Trophoblast cell (in vitro differentiated cells and primary cell): Measurements from ENCODE around the gene ASIC4.

Source experiments
- DNase-seq, 2 donors: peaks; one replicate each; pipeline ENCODE4 v3.0.0-alpha.2; 2016
- H2AFZ ChIP-seq: 2 replicates; pipeline ENCODE4 v1.6.1; 2013; ENCODE audit warnings: low read length, moderate library complexity, mild to moderate bottlenecking; ENCODE audit not compliant: insufficient read depth, poor library complexity
- H2AK5ac ChIP-seq: 2 replicates; pipeline ENCODE4 v1.6.1; 2013; ENCODE audit warnings: mild to moderate bottlenecking, low read length
- H2BK120ac ChIP-seq: 2 replicates; pipeline ENCODE4 v1.6.1; 2013; ENCODE audit warnings: low read length, mild to moderate bottlenecking, moderate library complexity; ENCODE audit not compliant: insufficient read depth, poor library complexity
- H2BK12ac ChIP-seq: 2 replicates; pipeline ENCODE4 v1.6.1; 2013; ENCODE audit warnings: mild to moderate bottlenecking, low read length, moderate library complexity
- H2BK5ac ChIP-seq: 2 replicates; pipeline ENCODE4 v1.6.1; 2013; ENCODE audit warnings: low read length, low read depth, moderate library complexity, mild to moderate bottlenecking; ENCODE audit not compliant: poor library complexity
- H3K14ac ChIP-seq: 2 replicates; pipeline ENCODE4 v1.6.1; 2013; ENCODE audit warnings: mild to moderate bottlenecking, low read length
- H3K18ac ChIP-seq: 2 replicates; pipeline ENCODE4 v1.6.1; 2013; ENCODE audit warnings: mild to moderate bottlenecking, low read length
- H3K23ac ChIP-seq: 2 replicates; pipeline ENCODE4 v1.6.1; 2013; ENCODE audit warnings: low read length
- H3K27ac ChIP-seq: 2 replicates; pipeline ENCODE4 v1.5.1; 2013; ENCODE audit warnings: low read depth, mild to moderate bottlenecking, inconsistent platforms, low read length, moderate library complexity
- H3K27me3 ChIP-seq: 2 replicates; pipeline ENCODE4 v1.6.1; 2013; ENCODE audit warnings: inconsistent platforms, mild to moderate bottlenecking, low read length, moderate library complexity; ENCODE audit not compliant: insufficient read depth
- H3K36me3 ChIP-seq, 2 experiments: 1 replicate in 1 of 2; 2 replicates in 1 of 2; pipeline ENCODE4 v1.6.1; 2013; ENCODE audit warnings: low read length in 2 of 2, mild to moderate bottlenecking in 2 of 2, moderate library complexity in 1 of 2; ENCODE audit not compliant: insufficient read depth in 2 of 2, control insufficient read depth in 1 of 2
- H3K4ac ChIP-seq: 2 replicates; pipeline ENCODE4 v1.6.1; 2013; ENCODE audit warnings: low read depth, mild to moderate bottlenecking, low read length, moderate library complexity
- H3K4me1 ChIP-seq, 2 experiments: 1 replicate in 1 of 2; 2 replicates in 1 of 2; pipeline ENCODE4 v1.6.1; 2013; ENCODE audit warnings: low read length in 2 of 2, mild to moderate bottlenecking in 2 of 2, moderate library complexity in 1 of 2; ENCODE audit not compliant: insufficient read depth in 2 of 2, control insufficient read depth in 1 of 2
- H3K4me2 ChIP-seq: 2 replicates; pipeline ENCODE4 v1.6.1; 2013; ENCODE audit warnings: inconsistent platforms, mild to moderate bottlenecking, low read length, moderate library complexity
- H3K4me3 ChIP-seq: 2 replicates; pipeline ENCODE4 v1.5.1; 2013; ENCODE audit warnings: mild to moderate bottlenecking, low read depth, low read length, inconsistent platforms
- H3K79me1 ChIP-seq: one replicate; pipeline ENCODE4 v1.6.1; 2013; ENCODE audit warnings: low read length
- H3K79me2 ChIP-seq: 2 replicates; pipeline ENCODE4 v1.6.1; 2013; ENCODE audit warnings: low read length, mild to moderate bottlenecking; ENCODE audit not compliant: control insufficient read depth, insufficient read depth, poor library complexity
- H3K9ac ChIP-seq: 2 replicates; pipeline ENCODE4 v1.6.1; 2013; ENCODE audit warnings: mild to moderate bottlenecking, low read length
- H3K9me3 ChIP-seq: 2 replicates; pipeline ENCODE4 v1.6.1; 2013; ENCODE audit warnings: low read depth, mild to moderate bottlenecking, control low read depth, inconsistent platforms, low read length; ENCODE audit not compliant: insufficient read depth
- H4K12ac ChIP-seq: 2 replicates; pipeline ENCODE4 v1.6.1; 2013; ENCODE audit warnings: low read depth, mild to moderate bottlenecking, low read length, moderate library complexity
- H4K8ac ChIP-seq: 2 replicates; pipeline ENCODE4 v1.6.1; 2013; ENCODE audit warnings: low read depth, mild to moderate bottlenecking, low read length, moderate library complexity
- H4K91ac ChIP-seq: one replicate; pipeline ENCODE4 v1.6.1; 2013; ENCODE audit warnings: low read depth, mild to moderate bottlenecking, low read length, moderate library complexity
- WGBS: extraction: QIAGEN DNeasy Blood & Tissue Kit; methylation state at CpG from one replicate; pipeline ENCODE4 v1.1.7; 2013; ENCODE audit warnings: missing lambda C conversion rate; ENCODE audit not compliant: insufficient read length, insufficient coverage; ENCODE audit errors: extremely low coverage; 5-methylcytosine and 5-hydroxymethylcytosine counted together

ASIC4 gene

DNA sequence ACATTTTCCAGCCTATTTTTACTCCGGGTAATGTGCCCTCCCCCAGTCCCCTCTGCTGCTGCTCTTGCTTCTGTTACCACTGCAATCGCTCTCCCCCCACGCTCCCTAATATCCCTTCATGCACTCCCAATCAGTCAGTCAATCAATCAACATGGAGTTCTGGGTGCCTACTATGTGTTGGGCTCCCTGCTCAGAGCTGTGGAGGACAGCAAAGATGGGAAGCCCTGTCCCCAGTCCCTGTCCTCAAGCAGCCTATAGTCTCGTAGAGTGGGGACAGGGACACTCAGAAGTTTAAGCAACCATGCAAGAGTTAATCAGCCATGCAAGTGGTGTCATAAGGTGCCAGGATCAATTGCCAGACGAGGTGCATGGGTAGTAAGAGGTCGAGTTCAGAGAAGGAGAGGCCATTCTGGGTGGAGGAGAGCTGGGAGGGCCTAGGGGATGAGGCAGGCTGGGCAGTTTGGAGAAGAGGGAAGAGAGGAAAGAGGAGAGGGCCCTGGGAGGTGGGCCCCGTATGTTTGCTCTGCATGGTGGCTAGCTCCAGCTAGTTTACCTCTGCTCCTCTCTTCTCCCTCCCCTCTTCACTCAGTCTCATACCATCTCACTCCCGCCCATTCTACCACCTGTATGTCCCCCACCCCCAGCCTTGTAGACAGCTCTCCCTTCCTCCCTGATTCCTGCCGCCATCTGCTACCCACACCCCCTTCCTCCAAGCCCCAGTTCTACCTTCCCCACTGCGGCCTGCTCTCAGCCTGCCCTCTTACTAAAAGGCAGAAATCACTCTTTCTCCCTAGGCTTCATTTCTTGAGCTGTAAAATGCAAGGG lies 3.9 kb downstream of the ASIC4 start:
- Histone ChIP-seq H3K27ac (no peak overlapping the region), H3K79me2 (no peaks in the 10 kb centered on the region), H3K79me1 (no peaks in the 10 kb centered on the region), H3K4ac (no peak overlapping the region), H3K27me3 (peaks cover 35% of the 10 kb centered on the region), H4K8ac (no peak overlapping the region), H2BK120ac (no peak overlapping the region), H4K91ac (no peak overlapping the region), H3K36me3 (no peaks in the 10 kb centered on the region), H3K4me1 (peaks cover 0 to 2% of the 10 kb centered on the region in 2 experiments), H3K9me3 (peaks cover 6% of the 10 kb centered on the region), H3K9ac (no peak overlapping the region), H3K4me3 (no peak overlapping the region), H2BK5ac (no peak overlapping the region), H3K23ac (no peak overlapping the region), H4K12ac (no peak overlapping the region), H2AK5ac (no peak overlapping the region), H3K18ac (no peak overlapping the region), H2BK12ac (no peak overlapping the region), H2AFZ (no peak overlapping the region), H3K4me2 (no peak overlapping the region), H3K14ac (no peak overlapping the region)
- no CpG with 5 or more reads among the region's 10 CpGs for WGBS
- no peak for DNase-seq

DNA sequence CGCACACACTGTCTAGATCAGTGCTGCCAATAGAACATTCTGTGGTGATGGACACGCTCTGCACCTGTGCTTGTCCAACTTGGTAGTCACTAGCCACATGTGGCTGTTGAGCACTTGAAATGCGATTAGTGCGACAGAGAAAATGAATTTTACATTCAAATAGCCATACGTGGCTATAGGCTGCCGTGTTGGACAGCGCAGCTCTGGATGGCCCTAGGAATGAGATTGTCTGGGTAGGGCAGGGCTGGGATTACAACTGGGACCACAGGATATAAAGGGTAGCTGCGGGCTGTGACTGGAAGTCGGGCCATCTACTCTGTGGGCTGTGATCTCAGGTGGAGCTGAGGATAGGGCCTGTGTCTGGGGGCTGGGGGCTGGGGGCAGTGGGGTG lies 5.2 kb downstream of the ASIC4 start:
- Histone ChIP-seq H3K79me1 (no peaks in the 10 kb centered on the region), H2AFZ (no peak overlapping the region), H4K8ac (no peak overlapping the region), H4K12ac (no peak overlapping the region), H3K9ac (no peak overlapping the region), H3K4ac (no peak overlapping the region), H3K9me3 (peaks cover 8% of the 10 kb centered on the region), H4K91ac (no peak overlapping the region), H3K14ac (no peak overlapping the region), H3K23ac (no peak overlapping the region), H3K27me3 (peaks cover 31% of the 10 kb centered on the region), H3K4me2 (no peak overlapping the region), H2BK12ac (no peak overlapping the region), H3K4me1 (peaks cover 0 to 2% of the 10 kb centered on the region in 2 experiments), H3K79me2 (no peaks in the 10 kb centered on the region), H3K36me3 (no peaks in the 10 kb centered on the region), H2AK5ac (no peak overlapping the region), H3K18ac (no peak overlapping the region), H3K27ac (no peak overlapping the region), H2BK5ac (no peak overlapping the region), H2BK120ac (no peak overlapping the region), H3K4me3 (no peak overlapping the region)
- DNase-seq, result no peak
- no CpG with 5 or more reads among the region's 9 CpGs for WGBS

DNA sequence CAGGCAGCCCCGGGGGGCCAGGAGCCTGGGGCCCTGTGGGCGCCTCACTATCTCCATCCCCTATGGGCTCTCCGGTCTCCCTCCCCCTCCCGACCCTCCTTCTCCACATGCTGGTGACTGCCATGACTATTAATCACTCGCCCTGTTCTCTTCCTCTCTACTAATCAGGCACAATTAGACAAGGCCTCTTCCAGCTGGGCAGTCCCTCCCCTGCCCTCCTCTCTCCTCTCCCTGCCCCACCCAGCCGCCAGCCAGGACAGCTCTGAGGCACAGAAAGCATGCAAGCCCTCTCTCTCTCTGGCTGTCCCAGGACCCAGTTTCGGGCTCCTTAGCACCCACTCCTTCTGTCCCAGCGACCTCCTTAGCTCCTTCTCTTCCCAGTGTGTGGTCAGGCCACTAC lies 5.8 kb downstream of the ASIC4 start:
- H3K79me2 ChIP-seq, result no peaks in the 10 kb centered on the region
- H2AFZ ChIP-seq, result no peak overlapping the region
- no peak overlapping the region for H2BK12ac ChIP-seq
- no CpG with 5 or more reads among the region's 8 CpGs for WGBS
- H3K18ac ChIP-seq, result no peak overlapping the region
- no peak overlapping the region for H2BK120ac ChIP-seq
- no peak overlapping the region for H3K4me2 ChIP-seq
- peaks cover 25% of the 10 kb centered on the region for H3K27me3 ChIP-seq
- H3K4me1 ChIP-seq, result peaks cover 0 to 2% of the 10 kb centered on the region in 2 experiments
- H3K36me3 ChIP-seq, result no peaks in the 10 kb centered on the region
- H3K14ac ChIP-seq, result no peak overlapping the region
- H3K23ac ChIP-seq, result no peak overlapping the region
- H2AK5ac ChIP-seq, result no peak overlapping the region
- no peak overlapping the region for H4K12ac ChIP-seq
- no peak overlapping the region for H3K27ac ChIP-seq
- no peak overlapping the region for H3K9ac ChIP-seq
- H3K4me3 ChIP-seq, result no peak overlapping the region
- peaks cover 8% of the 10 kb centered on the region for H3K9me3 ChIP-seq
- H3K79me1 ChIP-seq, result no peaks in the 10 kb centered on the region
- no peak for DNase-seq
- H4K8ac ChIP-seq, result no peak overlapping the region
- H2BK5ac ChIP-seq, result no peak overlapping the region
- no peak overlapping the region for H4K91ac ChIP-seq
- H3K4ac ChIP-seq, result no peak overlapping the region

GRCh38 chr2:219521066-219521880 lies 7.0 kb downstream of the ASIC4 start:
- Histone ChIP-seq H3K27me3 (peaks cover 21% of the 10 kb centered on the region), H4K91ac (no peak overlapping the region), H3K79me2 (no peaks in the 10 kb centered on the region), H3K79me1 (no peaks in the 10 kb centered on the region), H2BK120ac (no peak overlapping the region), H2AFZ (no peak overlapping the region), H2BK12ac (no peak overlapping the region), H3K4me3 (no peak overlapping the region), H3K36me3 (no peaks in the 10 kb centered on the region), H3K14ac (no peak overlapping the region), H3K4ac (no peak overlapping the region), H3K23ac (no peak overlapping the region), H3K9ac (no peak overlapping the region), H2BK5ac (no peak overlapping the region), H2AK5ac (no peak overlapping the region), H3K27ac (no peak overlapping the region), H3K4me1 (peaks cover 0 to 2% of the 10 kb centered on the region in 2 experiments), H4K8ac (no peak overlapping the region), H3K9me3 (peaks cover 4% of the 10 kb centered on the region), H4K12ac (no peak overlapping the region), H3K4me2 (peak overlapping the region; percentile 31), H3K18ac (no peak overlapping the region)
- DNase-seq, result no peak
- WGBS, result no CpG with 5 or more reads among the region's 14 CpGs
